PC-9 (cell line): Measurements from ENCODE around the gene STARD4.

Experiments used
- CTCF ChIP-seq: fragments of 200-600 bp; sonication (generic); conservative IDR thresholded peaks from 2 replicates; pipeline ENCODE4 v1.6.1; 2017; ENCODE audit warnings: mixed run types, antibody characterized with exemption, mild to moderate bottlenecking, moderate library complexity
- EZH2 ChIP-seq: fragments of 200-600 bp; sonication (generic); IDR thresholded peaks from 2 replicates; pipeline ENCODE4 v1.8.0; 2017; ENCODE audit warnings: antibody characterized with exemption, low read depth

- no peak for TF ChIP-seq CTCF
- TF ChIP-seq EZH2, result no peak
Measured at GRCh38 chr5:111551569-111552275, 39.4 kb upstream of the STARD4 start.
